HepG2 (cell line): Measurements from ENCODE around the gene CRYM. TPM values are rescaled to one million over a fixed set of nuclear protein-coding genes. Genes with fewer than 3 reads are reported as not detected.
A peak's percentile ranks its signal among the peaks of the same experiment; 100 is the strongest.

Source experiments
- HCFC1 ChIP-seq: fragments of 150-350 bp; IDR thresholded peaks from 2 replicates; pipeline ENCODE4 v1.6.1; 2014; ENCODE audit warnings: low read depth, low read length
- HDAC1 ChIP-seq: sonication (generic); formaldehyde crosslinking; IDR thresholded peaks from 2 replicates; pipeline ENCODE4 v1.5.1; 2020; ENCODE audit warnings: mild to moderate bottlenecking, missing genetic modification reagents
- KDM5A ChIP-seq: fragments of 200-600 bp; sonication (generic); IDR thresholded peaks from 2 replicates; pipeline ENCODE4 v1.7.0; 2018; ENCODE audit warnings: antibody characterized with exemption, mild to moderate bottlenecking, low read length, borderline replicate concordance
- ZNF75D ChIP-seq: sonication (generic); formaldehyde crosslinking; IDR thresholded peaks from 2 replicates; pipeline ENCODE4 v1.8.1; 2023; ENCODE audit warnings: missing genetic modification reagents, mild to moderate bottlenecking, borderline replicate concordance
- ZNF841 ChIP-seq: sonication (generic); formaldehyde crosslinking; IDR thresholded peaks from 2 replicates; pipeline ENCODE4 v1.8.1; 2023; ENCODE audit warnings: missing genetic modification reagents, borderline replicate concordance
- polyA plus RNA-seq, 8 experiments: library from polyadenylated mRNA; depleted of rRNA in 3 of 8; stranded (reverse) in 7 of 8; unstranded in 1 of 8; fragments of >200 nt; fragmentation: Illumina TruSeq in 4 of 8; extraction: Trizol in 4 of 8; gene quantifications; 2 replicates each; pipeline versions ENCODE4 v1.2.1 to v1.2.3, GENCODE V29; 2011 to 2016; ENCODE audit warnings: low read depth in 4 of 8, missing spikeins in 1 of 8, mixed read lengths in 1 of 8; ENCODE audit not compliant: insufficient read depth in 1 of 8
- total RNA-seq, 5 experiments: library from RNA; depleted of rRNA; stranded (reverse); fragments of >200 nt; fragmentation: Illumina TruSeq; extraction: Trizol; gene quantifications; 2 replicates each; pipeline ENCODE4 v1.2.3, GENCODE V29; 2016; ENCODE audit warnings: low read depth in 1 of 5
- TF ChIP-seq, protein P1 (sequence below): sonication (generic); formaldehyde crosslinking; IDR thresholded peaks from 2 replicates; pipeline ENCODE4 v1.4.0; 2020; ENCODE audit warnings: low read depth, missing genetic modification reagents
- TF ChIP-seq, protein P2 (sequence below): sonication (generic); formaldehyde crosslinking; conservative IDR thresholded peaks from 2 replicates; pipeline ENCODE4 v1.8.0; 2022; ENCODE audit warnings: mild to moderate bottlenecking, moderate library complexity, missing genetic modification reagents
- TF ChIP-seq, protein P3 (sequence below): sonication (generic); formaldehyde crosslinking; IDR thresholded peaks from 2 replicates; pipeline ENCODE4 v1.4.0; 2020; ENCODE audit warnings: missing genetic modification reagents
- TF ChIP-seq, protein P4 (sequence below): sonication (generic); formaldehyde crosslinking; IDR thresholded peaks from 2 replicates; pipeline ENCODE4 v1.5.0; 2020; ENCODE audit warnings: missing genetic modification reagents
- TF ChIP-seq, protein P5 (sequence below): sonication (generic); formaldehyde crosslinking; IDR thresholded peaks from 2 replicates; pipeline ENCODE4 v1.5.1; 2020; ENCODE audit warnings: missing genetic modification reagents, mild to moderate bottlenecking, borderline replicate concordance

CRYM gene
- total and polyA plus RNA-seq, 2 of the 13 experiments (the other 11 are each of a cell fraction or from before 2014, with no cell fraction given), result 1.9 to 2.2 TPM

DNA sequence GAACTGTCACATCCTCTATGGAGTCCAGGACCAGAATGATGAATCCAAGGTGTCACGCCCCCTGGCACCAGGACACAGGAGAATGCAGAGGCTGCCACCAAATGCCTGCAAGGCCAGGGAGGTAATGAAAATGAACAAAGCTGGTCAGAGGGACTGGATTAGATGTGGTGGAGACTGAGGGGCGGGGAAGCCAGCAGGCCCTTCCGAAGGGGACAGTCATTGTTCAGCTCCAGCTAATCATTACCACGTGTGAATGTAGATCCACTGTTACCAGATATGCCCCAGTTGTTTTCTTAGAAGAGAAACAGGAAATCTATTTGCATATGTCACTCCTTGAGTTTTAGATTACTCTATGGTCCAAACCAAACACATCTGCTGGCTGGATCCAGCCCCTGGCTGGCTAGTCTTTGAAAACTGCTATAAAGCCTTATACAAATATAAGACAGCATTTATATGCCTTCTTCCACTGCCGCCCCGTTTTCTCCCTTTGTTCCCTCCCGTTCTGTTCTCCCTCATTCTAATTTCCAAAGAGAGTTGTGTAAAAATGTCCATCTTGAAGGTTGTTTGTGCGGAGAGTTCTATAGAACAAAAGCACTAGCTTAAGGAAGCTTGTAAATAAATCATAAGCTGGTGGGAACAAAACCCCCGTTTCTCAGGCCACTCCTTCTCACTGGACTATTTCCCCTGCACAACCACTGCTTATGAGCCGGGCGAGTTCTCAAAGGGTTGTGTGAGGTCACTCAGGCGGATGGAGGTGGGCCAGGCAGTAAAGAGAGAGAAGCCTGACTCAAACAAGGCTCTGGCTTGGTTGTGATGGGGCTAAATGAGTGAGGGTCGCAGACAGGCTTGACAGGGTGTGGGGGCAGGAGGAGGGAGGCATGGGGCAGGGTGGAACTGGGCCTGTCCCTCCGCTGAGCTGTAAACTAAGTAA lies 14.2 kb downstream of the CRYM start (continued):
- TF ChIP-seq ZNF841 (CRISPR knock-in tag) (no peak), HCFC1 (no peak), ZNF75D (CRISPR knock-in tag) (no peak), HDAC1 (peak; percentile 49; the same call in 1 of the 2 replicates), KDM5A (no peak; the same call in 1 of the 2 replicates)
- TF ChIP-seq, protein P1, sequence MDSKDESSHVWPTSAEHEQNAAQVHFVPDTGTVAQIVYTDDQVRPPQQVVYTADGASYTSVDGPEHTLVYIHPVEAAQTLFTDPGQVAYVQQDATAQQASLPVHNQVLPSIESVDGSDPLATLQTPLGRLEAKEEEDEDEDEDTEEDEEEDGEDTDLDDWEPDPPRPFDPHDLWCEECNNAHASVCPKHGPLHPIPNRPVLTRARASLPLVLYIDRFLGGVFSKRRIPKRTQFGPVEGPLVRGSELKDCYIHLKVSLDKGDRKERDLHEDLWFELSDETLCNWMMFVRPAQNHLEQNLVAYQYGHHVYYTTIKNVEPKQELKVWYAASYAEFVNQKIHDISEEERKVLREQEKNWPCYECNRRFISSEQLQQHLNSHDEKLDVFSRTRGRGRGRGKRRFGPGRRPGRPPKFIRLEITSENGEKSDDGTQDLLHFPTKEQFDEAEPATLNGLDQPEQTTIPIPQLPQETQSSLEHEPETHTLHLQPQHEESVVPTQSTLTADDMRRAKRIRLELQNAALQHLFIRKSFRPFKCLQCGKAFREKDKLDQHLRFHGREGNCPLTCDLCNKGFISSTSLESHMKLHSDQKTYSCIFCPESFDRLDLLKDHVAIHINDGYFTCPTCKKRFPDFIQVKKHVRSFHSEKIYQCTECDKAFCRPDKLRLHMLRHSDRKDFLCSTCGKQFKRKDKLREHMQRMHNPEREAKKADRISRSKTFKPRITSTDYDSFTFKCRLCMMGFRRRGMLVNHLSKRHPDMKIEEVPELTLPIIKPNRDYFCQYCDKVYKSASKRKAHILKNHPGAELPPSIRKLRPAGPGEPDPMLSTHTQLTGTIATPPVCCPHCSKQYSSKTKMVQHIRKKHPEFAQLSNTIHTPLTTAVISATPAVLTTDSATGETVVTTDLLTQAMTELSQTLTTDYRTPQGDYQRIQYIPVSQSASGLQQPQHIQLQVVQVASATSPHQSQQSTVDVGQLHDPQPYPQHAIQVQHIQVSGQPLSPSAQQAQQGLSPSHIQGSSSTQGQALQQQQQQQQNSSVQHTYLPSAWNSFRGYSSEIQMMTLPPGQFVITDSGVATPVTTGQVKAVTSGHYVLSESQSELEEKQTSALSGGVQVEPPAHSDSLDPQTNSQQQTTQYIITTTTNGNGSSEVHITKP (CRISPR knock-in tag), result no peak
- TF ChIP-seq, protein P2, sequence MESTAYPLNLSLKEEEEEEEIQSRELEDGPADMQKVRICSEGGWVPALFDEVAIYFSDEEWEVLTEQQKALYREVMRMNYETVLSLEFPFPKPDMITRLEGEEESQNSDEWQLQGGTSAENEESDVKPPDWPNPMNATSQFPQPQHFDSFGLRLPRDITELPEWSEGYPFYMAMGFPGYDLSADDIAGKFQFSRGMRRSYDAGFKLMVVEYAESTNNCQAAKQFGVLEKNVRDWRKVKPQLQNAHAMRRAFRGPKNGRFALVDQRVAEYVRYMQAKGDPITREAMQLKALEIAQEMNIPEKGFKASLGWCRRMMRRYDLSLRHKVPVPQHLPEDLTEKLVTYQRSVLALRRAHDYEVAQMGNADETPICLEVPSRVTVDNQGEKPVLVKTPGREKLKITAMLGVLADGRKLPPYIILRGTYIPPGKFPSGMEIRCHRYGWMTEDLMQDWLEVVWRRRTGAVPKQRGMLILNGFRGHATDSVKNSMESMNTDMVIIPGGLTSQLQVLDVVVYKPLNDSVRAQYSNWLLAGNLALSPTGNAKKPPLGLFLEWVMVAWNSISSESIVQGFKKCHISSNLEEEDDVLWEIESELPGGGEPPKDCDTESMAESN (CRISPR knock-in tag), result 0 out of 2 replicates have a peak, but pooled peaks have one; percentile 33
- TF ChIP-seq, protein P3, sequence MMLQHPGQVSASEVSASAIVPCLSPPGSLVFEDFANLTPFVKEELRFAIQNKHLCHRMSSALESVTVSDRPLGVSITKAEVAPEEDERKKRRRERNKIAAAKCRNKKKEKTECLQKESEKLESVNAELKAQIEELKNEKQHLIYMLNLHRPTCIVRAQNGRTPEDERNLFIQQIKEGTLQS (CRISPR knock-in tag), result 0 out of 2 replicates have a peak, but pooled peaks have one; percentile 16
- TF ChIP-seq, protein P4, sequence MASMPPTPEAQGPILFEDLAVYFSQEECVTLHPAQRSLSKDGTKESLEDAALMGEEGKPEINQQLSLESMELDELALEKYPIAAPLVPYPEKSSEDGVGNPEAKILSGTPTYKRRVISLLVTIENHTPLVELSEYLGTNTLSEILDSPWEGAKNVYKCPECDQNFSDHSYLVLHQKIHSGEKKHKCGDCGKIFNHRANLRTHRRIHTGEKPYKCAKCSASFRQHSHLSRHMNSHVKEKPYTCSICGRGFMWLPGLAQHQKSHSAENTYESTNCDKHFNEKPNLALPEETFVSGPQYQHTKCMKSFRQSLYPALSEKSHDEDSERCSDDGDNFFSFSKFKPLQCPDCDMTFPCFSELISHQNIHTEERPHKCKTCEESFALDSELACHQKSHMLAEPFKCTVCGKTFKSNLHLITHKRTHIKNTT (CRISPR knock-in tag), result no peak
- TF ChIP-seq, protein P5, sequence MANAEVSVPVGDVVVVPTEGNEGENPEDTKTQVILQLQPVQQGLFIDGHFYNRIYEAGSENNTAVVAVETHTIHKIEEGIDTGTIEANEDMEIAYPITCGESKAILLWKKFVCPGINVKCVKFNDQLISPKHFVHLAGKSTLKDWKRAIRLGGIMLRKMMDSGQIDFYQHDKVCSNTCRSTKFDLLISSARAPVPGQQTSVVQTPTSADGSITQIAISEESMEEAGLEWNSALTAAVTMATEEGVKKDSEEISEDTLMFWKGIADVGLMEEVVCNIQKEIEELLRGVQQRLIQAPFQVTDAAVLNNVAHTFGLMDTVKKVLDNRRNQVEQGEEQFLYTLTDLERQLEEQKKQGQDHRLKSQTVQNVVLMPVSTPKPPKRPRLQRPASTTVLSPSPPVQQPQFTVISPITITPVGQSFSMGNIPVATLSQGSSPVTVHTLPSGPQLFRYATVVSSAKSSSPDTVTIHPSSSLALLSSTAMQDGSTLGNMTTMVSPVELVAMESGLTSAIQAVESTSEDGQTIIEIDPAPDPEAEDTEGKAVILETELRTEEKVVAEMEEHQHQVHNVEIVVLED (CRISPR knock-in tag), result no peak; the same call in 1 of the 2 replicates
